Lung microvascular endothelial cell (primary cell): ENCODE measurements around the gene YIPF5. TPM values are rescaled to one million over a fixed set of nuclear protein-coding genes. Genes with fewer than 3 reads are reported as not detected.

ENCODE experiments used
- DNase-seq, 2 donors: peaks; one replicate each; pipeline versions ENCODE4 v3.0.0 to v3.0.0-alpha.2; 2010; ENCODE audit warnings: low read depth in 2 of 2
- total RNA-seq: library from RNA; depleted of rRNA; stranded (reverse); fragments of >200 nt; gene quantifications from 2 replicates; pipeline ENCODE4 v1.2.1, GENCODE V29; 2014

YIPF5 gene
- total RNA-seq, 1 donor from 2014 or later, result 62.3 TPM

GRCh38 chr5:144179226-144179625, 8.8 kb upstream of the YIPF5 start:
- no peak for DNase-seq

- DNase-seq, result no peak
Observed at GRCh38 chr5:144177548-144177947, 7.1 kb upstream of the YIPF5 start.

GRCh38 chr5:144173766-144174165, 3.3 kb upstream of the YIPF5 start:
- no peak for DNase-seq

- peak in 1 of 2 donors; percentile 24 for DNase-seq
Observed at GRCh38 chr5:144169904-144170275, 569 bp downstream of the YIPF5 start.

GRCh38 chr5:144167998-144168397, 2.5 kb downstream of the YIPF5 start:
- DNase-seq, result no peak

GRCh38 chr5:144166696-144167095, 3.8 kb downstream of the YIPF5 start:
- DNase-seq, result no peak

- peak in 1 of 2 donors; percentile 74 for DNase-seq
Observed at GRCh38 chr5:144162686-144163085, 7.8 kb downstream of the YIPF5 start.

GRCh38 chr5:144156767-144157171, 13.7 kb downstream of the YIPF5 start:
- DNase-seq, result peak in 1 of 2 donors; percentile 28

- DNase-seq, result no peak
Observed at GRCh38 chr5:144151026-144151425, 19.4 kb downstream of the YIPF5 start.

- peak; percentile 94 to 97 for DNase-seq
Observed at GRCh38 chr5:144144956-144145751, 25.3 kb downstream of the YIPF5 start.

GRCh38 chr5:144143625-144144024, 26.8 kb downstream of the YIPF5 start:
- DNase-seq, result no peak

- DNase-seq, result no peak
Observed at GRCh38 chr5:144142824-144143162, 27.7 kb downstream of the YIPF5 start.

GRCh38 chr5:144142139-144142823, 28.2 kb downstream of the YIPF5 start:
- peak; percentile 60 to 67 for DNase-seq

- no peak for DNase-seq
Observed at GRCh38 chr5:144141585-144141984, 28.9 kb downstream of the YIPF5 start.

- no peak for DNase-seq
Observed at GRCh38 chr5:144139586-144139985, 30.9 kb downstream of the YIPF5 start.

GRCh38 chr5:144135113-144135762, 35.2 kb downstream of the YIPF5 start:
- DNase-seq, result no peak

- no peak for DNase-seq
Observed at GRCh38 chr5:144134194-144134826, 36.1 kb downstream of the YIPF5 start.

- DNase-seq, result no peak
Observed at GRCh38 chr5:144133050-144133633, 37.3 kb downstream of the YIPF5 start.

- no peak for DNase-seq
Observed at GRCh38 chr5:144131261-144131660, 39.2 kb downstream of the YIPF5 start.

- no peak for DNase-seq
Observed at GRCh38 chr5:144130306-144130705, 40.2 kb downstream of the YIPF5 start.

GRCh38 chr5:144128844-144129243, 41.6 kb downstream of the YIPF5 start:
- no peak for DNase-seq

GRCh38 chr5:144126707-144127106, 43.8 kb downstream of the YIPF5 start:
- DNase-seq, result no peak
